Left kidney (tissue), 2 donors: ENCODE results near the gene VCAN. TPM values are rescaled to one million over a fixed set of nuclear protein-coding genes. Genes with fewer than 3 reads are reported as not detected.

ENCODE experiments used
- DNase-seq: peaks from one replicate; pipeline ENCODE4 v3.0.0-alpha.2; 2013
- polyA plus RNA-seq: library from polyadenylated mRNA; unstranded; fragments of 120-200 nt; gene quantifications from one replicate; pipeline ENCODE4 v1.2.1, GENCODE V29; 2013; ENCODE audit not compliant: insufficient read length

Gene VCAN
- polyA plus RNA-seq, 1 donor = 398 TPM

GRCh38 chr5:83464261-83464660 is 7.3 kb upstream of the VCAN start:
- DNase-seq = no peak

GRCh38 chr5:83467371-83468035 is 4.0 kb upstream of the VCAN start:
- DNase-seq = no peak

GRCh38 chr5:83469075-83469474 is 2.5 kb upstream of the VCAN start:
- no peak for DNase-seq

GRCh38 chr5:83470526-83471404 is 779 bp upstream of the VCAN start:
- peak; percentile 59 for DNase-seq

- no peak for DNase-seq
Observed at GRCh38 chr5:83472213-83472507, 616 bp downstream of the VCAN start.

GRCh38 chr5:83472508-83473345 is 1.2 kb downstream of the VCAN start:
- peak; percentile 43 for DNase-seq

GRCh38 chr5:83473346-83474160 is 2.0 kb downstream of the VCAN start:
- peak; percentile 98 for DNase-seq

GRCh38 chr5:83474161-83474796 is 2.7 kb downstream of the VCAN start:
- peak; percentile 83 for DNase-seq

GRCh38 chr5:83474991-83475390 is 3.4 kb downstream of the VCAN start:
- DNase-seq = no peak

- no peak for DNase-seq
Observed at GRCh38 chr5:83475391-83475863, 3.9 kb downstream of the VCAN start.

GRCh38 chr5:83475935-83476814 is 4.6 kb downstream of the VCAN start:
- DNase-seq = no peak

- DNase-seq = no peak
Observed at GRCh38 chr5:83482961-83483360, 11.4 kb downstream of the VCAN start.

- DNase-seq = no peak
Observed at GRCh38 chr5:83484294-83484693, 12.8 kb downstream of the VCAN start.

- DNase-seq = no peak
Observed at GRCh38 chr5:83485842-83486241, 14.3 kb downstream of the VCAN start.

GRCh38 chr5:83487155-83487554 is 15.6 kb downstream of the VCAN start:
- DNase-seq = no peak

GRCh38 chr5:83488271-83488670 is 16.7 kb downstream of the VCAN start:
- DNase-seq = no peak

- DNase-seq = no peak
Observed at GRCh38 chr5:83488821-83489220, 17.3 kb downstream of the VCAN start.

- no peak for DNase-seq
Observed at GRCh38 chr5:83490203-83490602, 18.7 kb downstream of the VCAN start.

- no peak for DNase-seq
Observed at GRCh38 chr5:83492331-83492730, 20.8 kb downstream of the VCAN start.

GRCh38 chr5:83493644-83494043 is 22.1 kb downstream of the VCAN start:
- DNase-seq = no peak
